Activated CD4-positive, alpha-beta T cell treated with anti-CD3 and anti-CD28 coated beads, Interleukin-2, amount 50 U/mL, for 16 hours (primary cell): ENCODE data around the gene DNAJB14.

Source experiments
- DNase-seq: peaks from one replicate; pipeline ENCODE4 v3.0.0-alpha.2; 2020

Gene DNAJB14

DNA sequence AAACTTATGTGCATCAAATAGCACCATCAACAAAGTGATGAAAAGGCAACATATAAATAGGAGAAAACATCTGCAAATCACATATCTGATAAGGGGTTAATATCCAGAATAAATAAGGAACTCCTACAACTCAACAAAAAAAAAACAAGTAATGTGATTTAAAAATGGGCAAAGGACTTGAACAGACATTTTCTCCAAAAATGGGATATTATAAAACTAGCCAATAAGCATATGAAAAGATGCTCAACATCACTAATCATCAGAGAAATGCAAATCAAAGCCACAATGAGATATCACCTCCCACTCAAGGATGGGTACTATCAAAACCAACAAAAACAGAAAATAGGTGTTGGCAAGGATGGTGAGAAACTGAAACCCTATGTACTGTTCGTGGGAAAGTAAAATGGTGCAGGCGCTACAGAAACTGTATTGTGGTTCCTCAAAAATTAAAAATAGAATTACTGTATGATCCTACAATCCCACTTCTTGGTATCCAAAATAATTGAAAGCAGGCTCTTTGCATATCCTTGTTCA is 2.4 kb downstream of the DNAJB14 start:
- peak; percentile 33 for DNase-seq

DNA sequence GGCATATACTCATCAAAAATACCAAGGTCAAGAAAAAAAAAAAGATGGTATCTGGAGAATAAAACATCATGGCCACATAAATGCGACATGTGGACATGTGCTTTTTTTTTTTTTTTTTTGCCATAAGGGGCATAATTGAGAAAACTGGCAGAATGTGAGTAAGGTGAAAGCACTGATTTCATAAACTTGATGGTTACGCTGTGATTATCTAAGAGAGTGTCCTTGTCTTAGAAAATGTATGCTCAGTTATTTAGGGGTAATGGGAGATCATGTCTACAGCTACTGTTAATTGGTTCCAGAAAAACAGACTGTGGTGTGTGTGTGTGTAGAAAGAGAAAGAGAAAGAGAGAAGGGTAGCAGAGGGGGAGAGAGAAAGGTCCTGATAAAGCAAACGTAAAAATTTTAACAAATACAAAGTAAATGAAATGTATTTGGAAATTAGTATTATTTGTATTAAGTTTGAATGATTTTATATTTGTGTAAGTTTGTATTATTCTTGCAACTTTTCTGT is 8.1 kb downstream of the DNAJB14 start:
- DNase-seq, result no peak

DNA sequence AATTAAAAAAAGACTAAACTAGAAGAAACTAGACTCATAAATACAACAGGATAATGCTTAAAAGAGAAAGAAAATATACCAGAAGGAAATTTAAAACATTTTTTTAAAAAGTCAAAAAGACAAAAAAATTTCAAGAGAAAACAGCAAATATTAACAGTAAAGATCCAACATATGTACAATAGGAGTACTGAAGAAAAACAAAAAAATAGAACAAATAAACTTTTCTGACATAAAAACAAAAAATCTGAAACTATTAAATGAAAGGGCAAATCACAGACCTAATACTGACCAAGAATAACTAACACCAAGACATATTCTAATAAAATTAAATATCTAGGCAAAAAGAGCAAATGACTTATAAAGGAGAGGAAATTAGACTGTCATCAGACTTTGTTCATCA is 11.5 kb downstream of the DNAJB14 start:
- DNase-seq, result no peak

DNA sequence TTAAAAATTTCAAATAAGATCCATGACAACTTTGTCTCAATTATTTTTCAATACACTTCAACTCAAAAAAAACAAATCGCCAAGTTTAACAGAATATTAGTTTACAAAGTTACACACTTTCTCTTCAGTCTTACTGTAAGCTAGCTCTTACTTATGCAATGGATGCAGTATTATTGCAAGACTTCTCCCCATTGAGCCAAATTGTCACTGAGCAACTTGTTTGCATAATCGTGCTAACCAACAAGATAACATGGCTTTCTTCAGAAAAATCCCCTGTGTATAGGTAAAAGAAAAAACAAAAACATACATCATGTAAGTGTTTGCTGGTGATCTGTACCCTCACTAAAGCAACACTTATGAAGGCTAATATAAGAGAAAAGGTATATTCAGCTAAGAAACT is 18.9 kb downstream of the DNAJB14 start:
- DNase-seq, result no peak

DNA sequence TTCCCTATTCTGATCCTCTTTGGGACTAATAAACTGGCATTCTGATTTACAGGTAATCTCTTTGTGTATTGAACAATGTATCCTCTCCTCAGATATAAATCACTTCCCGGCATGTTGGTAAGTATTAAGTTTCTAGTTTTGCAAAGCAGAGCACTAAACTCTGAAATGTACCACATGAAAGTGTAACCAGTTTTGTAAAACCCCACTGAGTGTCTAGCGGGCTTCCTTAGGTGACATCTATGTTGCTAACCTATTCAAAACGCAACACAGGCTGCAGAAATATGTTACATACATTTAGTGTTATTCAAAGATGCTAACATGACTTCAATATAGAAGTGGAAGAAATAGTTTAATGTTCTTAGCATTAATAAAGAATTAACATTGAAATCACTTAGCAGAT is 25.2 kb downstream of the DNAJB14 start:
- DNase-seq, result peak; percentile 26

DNA sequence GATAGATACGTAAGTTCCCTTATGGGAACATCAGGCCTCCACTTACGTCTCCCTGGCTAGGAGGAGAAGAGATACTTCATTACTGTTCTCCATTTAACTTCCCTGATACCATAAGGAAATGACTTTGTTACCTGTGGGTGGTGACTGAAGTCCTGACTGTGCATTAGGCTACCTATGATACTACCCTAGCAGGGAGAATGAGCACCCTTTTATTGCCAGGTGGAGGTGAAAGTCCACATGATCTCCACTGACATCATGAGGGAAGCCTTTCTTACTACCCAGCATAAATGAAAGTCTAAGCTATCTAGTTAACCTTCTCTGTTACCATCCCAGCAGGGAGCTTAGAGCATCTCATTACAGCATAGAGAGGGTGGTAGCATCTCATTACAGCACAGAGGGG is 27.8 kb downstream of the DNAJB14 start:
- DNase-seq, result no peak

DNA sequence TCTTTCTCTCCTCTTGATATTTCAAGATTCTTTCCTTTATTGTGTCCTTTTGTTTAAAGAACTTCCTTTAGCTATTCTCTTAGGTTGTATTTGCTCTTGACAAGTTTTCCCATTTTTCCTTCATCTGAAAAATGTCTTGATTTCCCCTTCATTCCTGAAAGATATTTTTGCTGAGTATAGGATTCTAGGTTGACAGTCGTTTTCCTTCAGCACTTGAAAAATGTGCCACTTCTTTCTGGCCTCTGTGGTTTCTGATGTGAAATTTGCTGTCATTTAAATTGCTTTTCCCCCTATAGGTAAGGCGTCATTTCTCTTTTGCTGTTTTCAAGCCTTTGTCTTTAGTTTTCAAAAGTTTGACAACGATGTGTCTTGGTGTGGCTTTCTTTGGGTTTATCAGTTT is 28.8 kb downstream of the DNAJB14 start:
- DNase-seq, result no peak

DNA sequence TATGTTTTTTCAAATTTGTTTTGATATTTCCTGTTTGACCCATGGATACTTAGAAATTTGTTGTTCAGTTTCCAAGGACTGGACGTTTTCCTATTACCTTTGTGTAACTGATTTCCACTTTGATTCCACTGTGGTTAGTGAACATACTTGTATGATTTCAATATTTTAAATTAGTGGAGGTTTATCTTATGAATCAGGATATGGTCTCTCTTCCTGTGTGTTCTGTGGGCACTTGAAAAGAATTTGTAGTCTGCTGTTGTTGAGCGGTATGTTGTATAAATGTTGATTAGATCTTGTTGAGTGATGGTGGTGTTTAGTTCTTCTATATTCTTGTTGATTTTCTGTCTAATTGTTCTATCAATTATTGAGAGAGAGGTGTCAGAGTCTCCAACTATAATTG is 31.0 kb downstream of the DNAJB14 start:
- DNase-seq, result no peak

DNA sequence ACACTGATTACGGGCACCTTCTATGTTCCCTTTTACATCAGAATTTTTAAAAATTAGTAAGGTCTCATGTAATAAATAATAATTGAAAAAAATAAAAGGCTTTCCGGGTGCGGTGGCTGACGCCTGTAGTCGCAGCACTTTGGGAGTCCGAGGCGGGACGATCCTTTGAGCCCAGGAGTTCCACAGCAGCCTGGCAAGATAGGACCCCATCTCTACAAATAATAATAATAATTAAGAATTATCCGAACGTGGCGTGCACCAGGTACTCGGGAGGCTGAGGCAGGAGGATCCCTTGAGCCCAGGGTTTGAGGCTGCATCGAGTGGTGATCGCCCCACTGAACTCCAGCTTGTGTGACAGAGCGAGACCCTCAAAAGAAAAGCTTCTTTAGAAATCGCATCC is 51.4 kb downstream of the DNAJB14 start:
- DNase-seq, result no peak

DNA sequence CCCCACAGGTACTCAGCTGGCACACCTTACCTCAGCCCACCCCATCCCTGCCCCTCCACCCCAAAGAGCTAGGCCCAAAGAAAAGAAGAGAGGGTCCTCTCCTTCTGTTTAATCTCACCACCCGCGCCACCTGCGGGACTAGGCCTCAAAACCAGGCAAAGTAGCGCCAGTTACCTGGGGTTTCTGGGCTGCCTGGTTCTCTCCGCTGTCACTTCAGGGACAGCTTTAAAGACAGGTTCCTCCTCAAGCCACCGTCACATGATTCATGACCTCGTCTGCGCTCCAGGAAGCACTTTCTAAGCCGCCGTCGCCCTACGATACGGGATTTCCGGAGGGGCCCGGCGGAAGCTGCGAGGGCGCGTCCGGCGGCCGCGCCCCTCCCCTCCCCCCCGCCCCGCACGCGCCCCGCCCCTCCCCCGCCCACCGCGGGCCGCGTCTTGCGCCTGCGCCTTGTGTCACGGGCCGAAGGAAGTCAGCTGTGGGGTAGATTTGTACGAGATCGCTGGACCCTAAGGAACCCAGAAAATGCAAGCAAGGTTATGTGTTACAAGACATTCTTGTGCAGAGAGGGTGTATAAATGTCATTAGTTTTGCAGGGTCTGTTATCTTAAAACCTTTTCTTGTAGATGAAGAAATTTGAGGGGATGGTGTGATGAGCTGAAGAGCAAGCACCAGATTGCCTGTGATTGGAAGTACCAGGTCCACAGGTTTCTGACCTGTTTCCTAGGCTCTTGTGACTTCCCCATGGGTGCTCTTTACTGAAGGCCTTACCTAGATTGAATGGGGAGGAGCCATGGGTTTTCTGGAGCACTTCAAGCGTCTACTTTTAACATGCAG is 52.0 kb downstream of the DNAJB14 start, which contains the start of gene LAMTOR3:
LAMTOR3 (minus strand) TSS at position 267 of the 837 bp plus-strand sequence. CDS start 464 bp downstream, outside the sequence.
- DNase-seq, result peak; percentile 94

DNA sequence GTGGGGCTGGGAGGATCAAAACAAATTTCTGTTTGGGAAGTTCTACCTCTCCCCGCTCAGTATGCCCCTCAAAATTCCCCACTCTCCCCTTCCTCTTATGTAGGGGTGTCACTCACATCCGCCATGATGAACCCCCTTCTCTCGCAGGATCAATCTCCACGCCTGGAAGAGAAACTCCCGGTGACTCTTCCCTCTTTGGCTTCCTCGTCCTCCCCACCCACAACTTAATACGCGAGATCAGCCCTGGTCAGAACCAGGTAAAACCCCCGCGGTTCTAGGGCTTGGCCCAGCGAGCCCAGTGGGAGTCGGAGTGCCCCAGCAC is 52.6 kb downstream of the DNAJB14 start:
- peak; percentile 4 for DNase-seq

DNA sequence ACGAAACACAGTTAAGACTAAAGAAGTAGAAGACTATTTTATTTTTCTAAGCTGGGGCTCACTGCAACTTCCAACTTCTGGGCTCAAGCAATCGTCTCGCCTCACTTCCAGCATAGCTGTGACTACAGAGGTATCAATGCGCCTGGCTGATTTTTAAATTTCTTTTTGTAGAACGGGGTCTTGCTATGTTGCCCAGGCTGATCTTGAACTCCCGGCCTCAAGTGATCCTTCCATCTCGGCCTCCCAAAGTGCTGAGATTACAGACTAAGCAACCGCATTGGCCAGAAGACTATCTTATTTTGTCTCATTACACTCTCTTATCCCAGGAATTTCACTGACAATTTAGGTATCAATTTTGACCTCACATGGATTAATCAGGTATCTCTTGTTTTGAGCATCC is 53.4 kb downstream of the DNAJB14 start:
- no peak for DNase-seq

DNA sequence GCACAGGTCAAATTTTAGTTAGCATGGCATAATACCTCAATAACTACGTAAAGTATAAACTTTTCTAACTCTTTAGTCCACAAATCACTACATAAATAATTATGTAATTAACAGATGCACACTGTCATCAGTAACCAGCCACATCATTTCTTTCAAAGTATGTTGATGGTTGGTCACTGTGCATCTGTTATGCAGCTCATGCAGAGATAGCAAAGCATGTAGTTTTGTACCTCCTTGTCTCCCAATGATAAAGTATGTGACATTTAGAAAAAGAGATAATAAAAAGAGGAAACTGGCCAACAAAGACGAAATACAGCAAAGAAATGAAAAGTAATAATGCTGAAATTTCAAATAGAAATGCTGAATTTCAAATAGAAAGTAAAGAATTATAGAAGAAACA is 55.1 kb downstream of the DNAJB14 start:
- DNase-seq, result no peak

DNA sequence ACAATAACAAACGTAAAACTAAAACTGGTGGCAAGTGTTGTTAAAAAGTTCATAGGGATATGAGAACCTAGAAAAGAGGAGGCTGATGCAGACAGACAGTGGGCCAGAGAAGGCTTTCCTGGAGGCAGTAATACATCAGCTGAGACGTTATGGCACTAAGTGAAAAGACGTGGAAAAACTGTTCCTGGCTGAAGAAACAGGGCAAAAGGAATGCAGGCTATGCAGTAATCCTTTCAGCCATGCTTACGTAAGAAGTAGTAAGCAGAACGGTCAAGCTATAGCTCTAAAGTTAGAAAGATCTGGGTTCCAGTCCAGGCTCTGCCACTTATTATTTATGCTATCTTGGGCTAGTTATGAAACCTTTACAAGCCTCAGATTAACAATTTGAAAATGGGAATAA is 58.6 kb downstream of the DNAJB14 start:
- no peak for DNase-seq

DNA sequence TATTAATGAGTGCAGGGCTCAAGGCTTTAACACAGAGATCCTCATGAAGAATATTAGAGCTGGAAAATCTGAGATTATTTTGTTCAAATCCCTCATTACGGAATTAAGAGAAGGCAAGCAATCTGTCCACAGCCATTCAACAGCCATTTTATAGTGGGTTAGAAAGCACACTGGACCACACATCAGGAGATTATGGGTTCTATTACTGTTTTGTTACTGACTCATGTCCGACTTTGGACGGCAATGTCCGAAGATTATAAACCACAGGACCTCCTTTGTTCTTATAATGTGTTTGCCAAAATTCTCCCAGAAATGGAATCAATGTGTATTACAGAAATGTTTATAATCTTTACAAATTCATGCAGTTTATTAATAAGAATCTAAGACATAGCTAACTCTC is 60.3 kb downstream of the DNAJB14 start:
- DNase-seq, result no peak

DNA sequence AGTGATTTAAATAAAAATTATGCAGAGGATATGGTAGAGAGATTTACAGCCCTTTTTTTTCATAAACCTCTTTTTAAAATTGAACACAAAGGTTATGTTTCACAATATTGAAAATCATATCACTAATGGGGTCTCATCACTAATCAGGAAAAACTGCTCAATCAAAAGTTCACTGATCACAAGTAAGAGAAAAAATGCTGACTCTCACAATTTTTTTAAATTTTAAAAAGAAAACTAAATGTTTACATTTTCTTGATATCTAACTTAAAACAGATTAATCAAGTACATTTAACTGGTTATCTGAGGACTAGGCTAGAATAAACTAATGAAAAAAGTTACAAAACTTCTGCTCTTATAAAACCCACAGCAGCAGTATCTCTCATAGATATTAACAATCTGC is 60.7 kb downstream of the DNAJB14 start:
- DNase-seq, result no peak

DNA sequence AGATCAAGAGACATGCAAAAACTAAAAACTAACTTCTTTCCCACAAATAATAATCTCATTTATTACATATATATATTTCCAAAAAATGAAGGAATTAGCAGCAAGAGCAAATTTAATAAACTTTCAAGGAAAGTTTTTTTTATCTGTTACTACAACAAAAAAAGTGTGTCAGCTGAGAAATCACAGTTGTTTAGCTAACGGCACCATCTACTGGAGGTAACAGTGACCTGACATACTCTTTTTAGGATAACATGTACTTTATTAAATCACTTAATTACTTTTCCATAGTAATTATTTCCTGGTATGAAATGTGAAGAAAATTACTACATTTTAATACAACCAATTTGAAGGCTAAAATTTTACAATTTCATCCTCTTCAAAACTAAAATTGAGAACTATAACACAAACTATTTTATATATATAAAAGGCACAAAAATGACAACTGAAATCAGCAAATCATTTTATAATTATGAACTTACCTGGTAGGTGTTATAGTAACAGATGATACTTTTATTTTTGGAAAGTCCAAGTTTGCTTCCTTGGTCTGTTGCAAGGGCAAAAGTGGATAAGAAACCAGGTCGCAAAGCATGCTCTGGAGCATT is 61.3 kb downstream of the DNAJB14 start:
- DNase-seq, result peak; percentile 61

DNA sequence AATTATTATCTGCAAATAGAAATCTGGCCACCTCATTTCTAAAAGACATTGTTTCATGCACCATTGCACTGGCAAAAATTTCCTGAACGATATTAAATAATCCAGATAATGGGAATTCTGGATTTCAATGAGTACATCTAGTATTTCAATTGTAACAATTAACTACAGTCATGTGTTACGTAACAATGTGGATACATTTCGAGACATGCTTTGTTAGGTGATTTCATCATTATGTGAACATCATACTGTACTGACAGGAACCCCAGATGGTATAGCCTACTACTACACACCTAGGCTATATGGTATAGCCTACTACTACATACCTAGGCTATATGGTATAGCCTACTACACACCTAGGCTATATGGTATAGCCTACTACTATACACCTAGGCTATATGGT is 67.0 kb downstream of the DNAJB14 start:
- no peak for DNase-seq

DNA sequence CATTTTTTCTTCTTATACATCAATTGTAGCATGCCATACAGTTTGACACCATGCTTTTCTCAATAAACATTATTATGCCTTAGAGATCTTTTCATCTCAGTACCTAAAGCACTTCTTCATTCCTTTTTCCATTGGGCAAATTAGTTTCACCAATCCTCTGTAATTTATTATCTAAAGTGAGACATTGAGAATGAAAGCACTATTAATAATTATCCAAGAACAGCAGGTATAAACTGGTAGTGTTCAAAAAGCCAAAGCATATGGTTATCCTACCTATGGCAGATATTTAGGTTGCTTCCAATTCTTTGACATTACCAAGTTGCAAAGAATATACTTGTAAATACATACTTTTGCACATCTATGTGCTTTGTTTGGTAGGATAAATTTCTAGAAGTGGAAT is 67.8 kb downstream of the DNAJB14 start:
- no peak for DNase-seq

DNA sequence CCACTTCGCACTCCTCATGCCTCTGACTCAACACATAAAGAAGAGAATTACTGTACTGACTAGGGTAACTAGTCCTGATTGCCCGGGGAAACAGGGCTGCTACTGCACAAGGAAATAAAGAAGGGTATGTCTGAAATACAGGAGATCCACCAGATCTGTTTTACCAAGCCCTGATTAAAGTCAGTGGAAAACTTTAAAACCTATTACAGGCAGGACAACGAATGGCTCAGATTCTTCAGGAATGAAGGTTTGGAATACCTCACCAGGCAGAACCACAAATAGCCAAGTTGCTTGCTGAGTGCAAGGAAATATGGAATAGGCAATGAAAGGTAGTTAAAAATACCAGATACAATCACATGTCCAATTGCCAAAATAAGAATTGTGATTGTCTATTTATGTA is 69.5 kb downstream of the DNAJB14 start:
- no peak for DNase-seq

DNA sequence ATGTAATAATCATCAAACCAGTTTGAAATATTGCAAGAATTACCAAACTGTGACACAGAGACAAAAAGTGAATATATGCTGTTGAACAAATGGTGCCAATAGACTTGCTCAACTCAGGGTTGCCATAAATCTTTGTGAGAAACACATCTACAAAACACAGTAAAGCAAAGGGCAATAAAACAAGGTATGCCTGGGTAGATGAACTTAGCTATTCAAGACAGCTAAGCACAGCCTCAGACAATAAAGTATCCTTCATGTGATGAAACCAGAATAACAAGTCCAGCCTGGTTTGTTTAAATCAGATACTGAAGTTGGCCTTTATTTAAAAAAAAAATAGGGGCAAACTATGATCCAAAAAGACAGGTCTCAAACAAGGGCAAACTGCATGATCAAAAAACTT is 71.3 kb downstream of the DNAJB14 start:
- no peak for DNase-seq

DNA sequence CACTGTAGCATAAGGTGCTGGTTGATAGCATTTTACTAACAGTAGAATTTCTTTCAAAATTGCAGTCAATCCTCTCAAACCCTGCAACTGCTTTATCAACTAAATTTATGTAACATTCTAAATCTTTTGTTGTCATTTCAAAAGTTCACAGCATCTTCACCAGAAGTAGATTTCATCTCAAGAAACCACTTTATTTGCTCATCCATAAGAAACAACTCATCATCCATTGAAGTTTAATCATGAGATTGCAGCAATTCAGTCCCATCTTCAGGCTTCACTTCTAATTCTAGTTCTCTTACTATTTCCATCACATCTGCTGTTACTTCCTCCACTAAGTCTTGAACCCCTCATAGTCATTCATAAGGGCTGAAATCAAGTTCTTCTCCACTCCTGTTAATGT is 73.8 kb downstream of the DNAJB14 start:
- DNase-seq, result peak; percentile 44

DNA sequence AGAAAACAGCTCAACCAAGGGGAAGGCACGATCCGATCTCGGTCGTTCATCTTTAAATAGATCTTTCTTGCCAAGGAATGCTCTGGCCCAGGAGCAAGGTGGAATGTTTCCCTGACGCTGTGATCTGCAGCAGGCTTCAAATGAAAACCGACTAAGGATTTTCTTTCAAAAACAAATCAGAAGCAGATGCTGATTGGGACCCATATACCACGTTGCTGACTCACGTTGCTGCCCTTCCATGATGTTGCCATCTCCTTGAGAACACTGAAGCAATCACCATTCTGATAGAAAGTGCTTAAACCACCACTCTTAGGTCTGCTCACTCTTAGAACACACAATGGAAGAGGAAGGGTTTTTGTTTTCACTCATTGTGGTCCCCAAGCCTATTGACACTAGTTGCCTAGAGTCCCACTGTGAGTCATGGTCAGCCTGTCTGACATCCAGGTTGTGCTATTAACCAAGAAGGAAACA is 78.3 kb downstream of the DNAJB14 start:
- peak; percentile 94 for DNase-seq

DNA sequence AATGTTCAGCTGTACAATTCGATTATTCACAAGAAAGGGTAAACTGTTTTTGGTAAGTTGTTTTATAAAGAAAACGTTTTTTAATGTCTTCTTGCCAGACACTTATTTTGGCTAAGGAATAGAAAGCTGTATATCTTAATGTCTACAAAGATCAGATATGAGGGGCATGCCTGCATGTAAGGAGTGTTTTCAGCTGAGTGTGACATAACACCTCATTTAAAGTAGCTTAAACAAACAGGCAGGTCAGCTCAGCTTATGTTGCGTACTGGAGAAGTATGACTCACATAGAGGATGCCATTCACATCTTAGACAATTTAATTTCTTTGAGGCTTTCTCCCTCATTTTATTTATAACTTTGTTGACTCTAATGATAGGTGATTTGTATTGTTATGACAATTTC is 82.6 kb downstream of the DNAJB14 start:
- peak; percentile 25 for DNase-seq
